GM12878 (cell line): ENCODE data around the gene IFNLR1.

Source experiments
- CEBPB ChIP-seq, 2 experiments: fragments of 150-350 bp in 1 of 2; IDR thresholded peaks; 2 replicates each; pipeline ENCODE4 v1.6.1; 2012 to 2014; ENCODE audit warnings: low read depth in 2 of 2, low read length in 2 of 2, borderline replicate concordance in 1 of 2, inconsistent platforms in 1 of 2
- CHD2 ChIP-seq: IDR thresholded peaks from 2 replicates; pipeline ENCODE4 v1.6.1; 2011; ENCODE audit warnings: low read depth, low read length, improper control_type of control experiment, borderline replicate concordance
- JUND ChIP-seq: IDR thresholded peaks from 2 replicates; pipeline ENCODE4 v1.6.1; 2012; ENCODE audit warnings: low read depth, mild to moderate bottlenecking, low read length, improper control_type of control experiment, moderate library complexity
- MTA2 ChIP-seq: fragments of 450-650 bp; IDR thresholded peaks from 2 replicates; pipeline ENCODE4 v1.6.1; 2016; ENCODE audit warnings: low read depth, mild to moderate bottlenecking, moderate library complexity
- MXI1 ChIP-seq: fragments of 150-350 bp; IDR thresholded peaks from 2 replicates; pipeline ENCODE4 v1.6.1; 2011; ENCODE audit warnings: low read depth, mild to moderate bottlenecking, inconsistent platforms, low read length, improper control_type of control experiment
- RAD21 ChIP-seq: IDR thresholded peaks from 2 replicates; pipeline ENCODE4 v1.6.1; 2011; ENCODE audit warnings: mild to moderate bottlenecking, low read depth, low read length, moderate library complexity; ENCODE audit not compliant: insufficient read depth
- SPI1 ChIP-seq: IDR thresholded peaks from 2 replicates; pipeline ENCODE4 v1.6.1; 2011; ENCODE audit warnings: low read depth, mild to moderate bottlenecking, low read length, moderate library complexity, borderline replicate concordance; ENCODE audit not compliant: insufficient read depth
- TF ChIP-seq, protein P1 (sequence below), 3 experiments: IDR thresholded peaks in 2 of 3; conservative IDR thresholded peaks in 1 of 3; 2 replicates each; pipeline ENCODE4 v1.5.1; 2011; ENCODE audit warnings: low read depth in 3 of 3, low read length in 3 of 3, mild to moderate bottlenecking in 3 of 3, control low read depth in 2 of 3, moderate library complexity in 2 of 3, inconsistent platforms in 1 of 3, mixed read lengths in 1 of 3; ENCODE audit not compliant: control insufficient read depth in 2 of 3, insufficient read depth in 1 of 3; ENCODE audit errors: extremely low read depth in 1 of 3

- TF ChIP-seq CHD2 (no peak), SPI1 (no peak), MTA2 (no peak), MXI1 (no peak), RAD21 (no peak), CEBPB (IDR thresholded peaks at IDR 0.05; ENCODE audit: borderline replicate concordance in 1 of 2, low read depth in 2 of 2, low read length in 2 of 2) (no peak), JUND (no peak)
- TF ChIP-seq, protein P1, sequence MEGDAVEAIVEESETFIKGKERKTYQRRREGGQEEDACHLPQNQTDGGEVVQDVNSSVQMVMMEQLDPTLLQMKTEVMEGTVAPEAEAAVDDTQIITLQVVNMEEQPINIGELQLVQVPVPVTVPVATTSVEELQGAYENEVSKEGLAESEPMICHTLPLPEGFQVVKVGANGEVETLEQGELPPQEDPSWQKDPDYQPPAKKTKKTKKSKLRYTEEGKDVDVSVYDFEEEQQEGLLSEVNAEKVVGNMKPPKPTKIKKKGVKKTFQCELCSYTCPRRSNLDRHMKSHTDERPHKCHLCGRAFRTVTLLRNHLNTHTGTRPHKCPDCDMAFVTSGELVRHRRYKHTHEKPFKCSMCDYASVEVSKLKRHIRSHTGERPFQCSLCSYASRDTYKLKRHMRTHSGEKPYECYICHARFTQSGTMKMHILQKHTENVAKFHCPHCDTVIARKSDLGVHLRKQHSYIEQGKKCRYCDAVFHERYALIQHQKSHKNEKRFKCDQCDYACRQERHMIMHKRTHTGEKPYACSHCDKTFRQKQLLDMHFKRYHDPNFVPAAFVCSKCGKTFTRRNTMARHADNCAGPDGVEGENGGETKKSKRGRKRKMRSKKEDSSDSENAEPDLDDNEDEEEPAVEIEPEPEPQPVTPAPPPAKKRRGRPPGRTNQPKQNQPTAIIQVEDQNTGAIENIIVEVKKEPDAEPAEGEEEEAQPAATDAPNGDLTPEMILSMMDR (IDR thresholded peaks at IDR 0.05 in 2 of 3, conservative IDR thresholded peaks at IDR 0.05 in 1 of 3; ENCODE audit: control insufficient read depth in 2 of 3, extremely low read depth in 1 of 3, insufficient read depth in 1 of 3, low read depth in 3 of 3, low read length in 3 of 3) = no peak
Observed at GRCh38 chr1:24206083-24206464, 19.0 kb upstream of the IFNLR1 start.
